Measurements from ENCODE around the gene CORO1C.

- no peak for TF ChIP-seq CTCF (IDR thresholded peaks at IDR 0.05)
- TF ChIP-seq NFIC (IDR thresholded peaks at IDR 0.05; ENCODE audit: borderline replicate concordance): no peak
- no peak for TF ChIP-seq POLR2AphosphoS5 (IDR thresholded peaks at IDR 0.05; ENCODE audit: low read depth, low read length)
- TF ChIP-seq CHD2 (IDR thresholded peaks at IDR 0.05; ENCODE audit: low read length, partially characterized antibody): no peak
- no peak for TF ChIP-seq RFX5 (IDR thresholded peaks at IDR 0.05; ENCODE audit: low read length)
- no peak for TF ChIP-seq RAD21 (IDR thresholded peaks at IDR 0.05; ENCODE audit: low read length)
- no peak for TF ChIP-seq USF1 (IDR thresholded peaks at IDR 0.05; ENCODE audit: borderline replicate concordance, low read depth)
- no peak for TF ChIP-seq SMC3 (IDR thresholded peaks at IDR 0.05; ENCODE audit: low read depth, low read length)
- TF ChIP-seq TCF12 (IDR thresholded peaks at IDR 0.05): peak; percentile 7; the same call in 1 of the 2 replicates
- TF ChIP-seq FOXM1 (IDR thresholded peaks at IDR 0.05; ENCODE audit: low read depth): no peak
- no peak for TF ChIP-seq IRF3 (IDR thresholded peaks at IDR 0.05; ENCODE audit: low read depth, low read length)
- 0 out of 2 replicates have a peak, but pooled peaks have one; percentile 45 for TF ChIP-seq SIN3A (IDR thresholded peaks at IDR 0.05; ENCODE audit: borderline replicate concordance, low read depth, low read length)
- TF ChIP-seq MXI1 (IDR thresholded peaks at IDR 0.05; ENCODE audit: low read depth, low read length): no peak
- peak; percentile 64; the same call in 1 of the 2 replicates for TF ChIP-seq MAX (IDR thresholded peaks at IDR 0.05; ENCODE audit: low read depth)
These were observed 14.1 kb downstream of the CORO1C start for GRCh38 chr12:108717243-108717642.
